Peyer's patch (tissue), 4 donors: ENCODE measurements around the gene ARHGAP18. TPM values are rescaled to one million over a fixed set of nuclear protein-coding genes. Genes with fewer than 3 reads are reported as not detected.

Experiments used
- DNase-seq, 3 donors: peaks; one replicate each; pipeline ENCODE4 v3.0.0-alpha.2; 2017 to 2019
- H3K27ac ChIP-seq, 4 donors: fragments of 200-600 bp; sonication (generic); one replicate each; pipeline ENCODE4 v1.5.1; 2016 to 2019
- H3K27me3 ChIP-seq, 2 donors: fragments of 200-600 bp; sonication (generic); one replicate each; pipeline ENCODE4 v1.5.1; 2019
- H3K36me3 ChIP-seq, 3 donors: fragments of 200-600 bp; sonication (generic); one replicate each; pipeline ENCODE4 v1.5.1; 2016 to 2019
- H3K4me1 ChIP-seq, 4 donors: fragments of 200-600 bp; sonication (generic); one replicate each; pipeline ENCODE4 v1.5.1; 2016 to 2019
- H3K4me3 ChIP-seq, 4 donors: fragments of 200-600 bp; sonication (generic); 1 replicate in 3 of 4; 2 replicates in 1 of 4; pipeline ENCODE4 v1.5.1; 2016 to 2019; ENCODE audit warnings: mild to moderate bottlenecking in 1 of 4
- H3K9me3 ChIP-seq, 4 donors: fragments of 200-600 bp; sonication (generic); one replicate each; pipeline ENCODE4 v1.5.1; 2016 to 2019; ENCODE audit warnings: mild to moderate bottlenecking in 1 of 4
- CTCF ChIP-seq, 6 experiments: fragments of 450-650 bp in 4 of 6; fragments of 200-600 bp in 2 of 6; sonication (generic) in 1 of 6; IDR thresholded peaks; one replicate each; pipeline ENCODE4 v1.5.1; 2017 to 2019; ENCODE audit warnings: antibody characterized with exemption in 6 of 6, mild to moderate bottlenecking in 3 of 6, moderate library complexity in 1 of 6
- POLR2A ChIP-seq, 2 donors: fragments of 450-650 bp; IDR thresholded peaks; one replicate each; pipeline ENCODE4 v1.5.1; 2017; ENCODE audit warnings: antibody characterized with exemption in 2 of 2, mild to moderate bottlenecking in 2 of 2, moderate library complexity in 2 of 2
- total RNA-seq, 4 donors: library from RNA; depleted of rRNA; stranded (reverse); fragments of >200 nt; gene quantifications; one replicate each; pipeline ENCODE4 v1.1.0, GENCODE V29; 2016

The ARHGAP18 gene
- total RNA-seq, 4 donors from 2014 or later, result 26.1 to 45.4 (median 33.5) TPM

GRCh38 chr6:129673748-129674147, 36.2 kb downstream of the ARHGAP18 start:
- Histone ChIP-seq H3K36me3 (no peaks in the 10 kb centered on the region), H3K27ac (no peak overlapping the region), H3K4me3 (no peak overlapping the region), H3K4me1 (peaks cover 0 to 18% (median 4%) of the 10 kb centered on the region in 4 donors), H3K27me3 (no peaks in the 10 kb centered on the region), H3K9me3 (no peaks in the 10 kb centered on the region)
- TF ChIP-seq CTCF (IDR thresholded peaks at IDR 0.05), result no peak
- TF ChIP-seq POLR2A (IDR thresholded peaks at IDR 0.05), result no peak
- no peak for DNase-seq

- no peaks in the 10 kb centered on the region for H3K9me3 ChIP-seq
- H3K4me1 ChIP-seq, result peaks cover 0 to 14% (median 4%) of the 10 kb centered on the region in 4 donors
- no peaks in the 10 kb centered on the region for H3K27me3 ChIP-seq
- no peak for TF ChIP-seq CTCF (IDR thresholded peaks at IDR 0.05)
- no peak for TF ChIP-seq POLR2A (IDR thresholded peaks at IDR 0.05)
- H3K4me3 ChIP-seq, result no peak overlapping the region
- DNase-seq, result no peak
- peak overlapping the region; percentile 48 to 68 (median 61) for H3K27ac ChIP-seq
- no peaks in the 10 kb centered on the region for H3K36me3 ChIP-seq
Measured at GRCh38 chr6:129672881-129673631, 36.9 kb downstream of the ARHGAP18 start.

- Histone ChIP-seq H3K27me3 (no peaks in the 10 kb centered on the region), H3K36me3 (no peaks in the 10 kb centered on the region)
- no peak for TF ChIP-seq POLR2A (IDR thresholded peaks at IDR 0.05)
Measured at GRCh38 chr6:129672341-129672682, 37.7 kb downstream of the ARHGAP18 start.

GRCh38 chr6:129671442-129672340, 38.3 kb downstream of the ARHGAP18 start:
- Histone ChIP-seq H3K36me3 (no peaks in the 10 kb centered on the region), H3K27me3 (no peaks in the 10 kb centered on the region), H3K9me3 (no peaks in the 10 kb centered on the region), H3K27ac (peak overlapping the region; percentile 48 to 68 (median 61)), H3K4me3 (no peak overlapping the region), H3K4me1 (peaks cover 0 to 9% (median 4%) of the 10 kb centered on the region in 4 donors)
- TF ChIP-seq POLR2A (IDR thresholded peaks at IDR 0.05), result peak in 1 of 2 donors; percentile 20
- peak in 5 of 6 experiments; percentile 43 to 64 (median 53) for TF ChIP-seq CTCF (IDR thresholded peaks at IDR 0.05)
- DNase-seq, result peak in 2 of 3 donors; percentile 56 to 79

More at GRCh38 chr6:129672341-129672682, 37.7 kb downstream of the ARHGAP18 start:
- Histone ChIP-seq H3K9me3 (no peaks in the 10 kb centered on the region), H3K27ac (peak overlapping the region; percentile 48 to 68 (median 61)), H3K4me1 (peaks cover 0 to 9% (median 4%) of the 10 kb centered on the region in 4 donors), H3K4me3 (no peak overlapping the region)
- no peak for DNase-seq

- TF ChIP-seq POLR2A (IDR thresholded peaks at IDR 0.05), result no peak
- no peak for TF ChIP-seq CTCF (IDR thresholded peaks at IDR 0.05)
- DNase-seq, result no peak
- H3K27ac ChIP-seq, result no peak overlapping the region
- H3K36me3 ChIP-seq, result no peaks in the 10 kb centered on the region
- no peak overlapping the region for H3K4me3 ChIP-seq
- no peaks in the 10 kb centered on the region for H3K27me3 ChIP-seq
- no peaks in the 10 kb centered on the region for H3K9me3 ChIP-seq
- peaks cover 0 to 17% (median 4%) of the 10 kb centered on the region in 4 donors for H3K4me1 ChIP-seq
Measured at GRCh38 chr6:129670634-129671033, 39.3 kb downstream of the ARHGAP18 start.

- H3K27ac ChIP-seq, result no peak overlapping the region
- H3K9me3 ChIP-seq, result no peaks in the 10 kb centered on the region
- H3K36me3 ChIP-seq, result no peaks in the 10 kb centered on the region
- H3K4me3 ChIP-seq, result no peak overlapping the region
- no peak for DNase-seq
- H3K4me1 ChIP-seq, result peaks cover 0 to 35% (median 0%) of the 10 kb centered on the region in 4 donors
- H3K27me3 ChIP-seq, result no peaks in the 10 kb centered on the region
- TF ChIP-seq CTCF (IDR thresholded peaks at IDR 0.05) (no peak), POLR2A (IDR thresholded peaks at IDR 0.05) (no peak)
Measured at GRCh38 chr6:129667621-129668020, 42.4 kb downstream of the ARHGAP18 start.
